GM21576 (cell line): ENCODE measurements around the gene TTLL4.

Experiments used
- ATAC-seq: cut with Tn5 transposase; IDR thresholded peaks from one replicate; pipeline ENCODE4 v1.9.1; 2021; ENCODE audit warnings: mild to moderate bottlenecking, moderate library complexity; ENCODE audit not compliant: unreplicated experiment

Gene TTLL4

DNA sequence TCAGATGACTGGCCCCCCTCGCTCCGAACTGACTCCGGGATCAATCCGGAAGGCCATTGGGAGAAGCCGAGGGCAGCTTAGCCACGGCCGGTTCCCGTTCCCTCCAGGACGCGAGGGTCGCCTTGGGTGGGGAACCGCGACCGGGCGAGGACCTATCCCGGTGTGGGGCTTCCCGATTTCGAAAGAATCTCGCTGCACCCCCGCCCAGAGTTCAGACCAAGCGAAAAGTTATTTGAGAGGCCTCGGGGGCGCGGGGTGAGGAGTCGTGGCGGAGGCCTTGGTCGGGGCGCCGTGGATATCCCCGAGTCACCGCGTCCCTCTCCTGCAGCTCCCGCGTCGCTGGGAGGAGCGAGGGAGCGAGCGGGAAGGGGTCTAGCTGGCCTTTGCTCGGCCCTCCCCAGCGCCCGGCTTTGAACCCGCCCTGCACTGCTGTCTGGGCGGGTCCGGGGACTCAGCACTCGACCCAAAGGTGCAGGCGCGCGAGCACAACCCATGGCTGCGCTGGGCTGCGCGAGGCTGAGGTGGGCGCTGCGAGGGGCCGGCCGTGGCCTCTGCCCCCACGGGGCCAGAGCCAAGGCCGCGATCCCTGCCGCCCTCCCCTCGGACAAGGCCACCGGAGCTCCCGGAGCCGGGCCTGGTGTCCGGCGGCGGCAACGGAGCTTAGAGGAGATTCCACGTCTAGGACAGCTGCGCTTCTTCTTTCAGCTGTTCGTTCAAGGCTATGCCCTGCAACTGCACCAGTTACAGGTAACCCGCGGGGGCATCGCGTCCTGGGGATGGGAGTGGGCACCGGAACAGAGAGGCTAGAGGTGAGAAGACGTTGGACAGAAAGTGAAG lies 71.3 kb downstream of the TTLL4 start, which contains the start of gene CYP27A1:
CYP27A1 (plus strand) TSS at position 457 of the 837 bp plus-strand sequence; CDS start at position 493, 36 bp downstream.
- no peak for ATAC-seq

DNA sequence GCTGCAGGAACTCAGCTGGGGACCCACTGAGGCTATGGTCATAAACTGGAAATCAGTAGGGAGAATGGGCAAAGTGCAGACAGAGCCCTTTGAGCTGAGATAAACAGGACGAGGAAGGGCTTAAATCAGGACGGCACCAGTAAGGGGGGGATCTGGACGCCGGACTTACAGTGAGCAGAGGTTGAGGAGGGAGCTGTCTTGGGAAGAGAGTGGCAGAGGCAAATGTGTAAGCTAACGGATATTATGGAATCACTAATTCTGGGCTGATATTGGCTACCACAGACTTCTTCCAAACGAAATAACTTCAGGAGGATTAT lies 71.9 kb downstream of the TTLL4 start:
- ATAC-seq, result no peak

DNA sequence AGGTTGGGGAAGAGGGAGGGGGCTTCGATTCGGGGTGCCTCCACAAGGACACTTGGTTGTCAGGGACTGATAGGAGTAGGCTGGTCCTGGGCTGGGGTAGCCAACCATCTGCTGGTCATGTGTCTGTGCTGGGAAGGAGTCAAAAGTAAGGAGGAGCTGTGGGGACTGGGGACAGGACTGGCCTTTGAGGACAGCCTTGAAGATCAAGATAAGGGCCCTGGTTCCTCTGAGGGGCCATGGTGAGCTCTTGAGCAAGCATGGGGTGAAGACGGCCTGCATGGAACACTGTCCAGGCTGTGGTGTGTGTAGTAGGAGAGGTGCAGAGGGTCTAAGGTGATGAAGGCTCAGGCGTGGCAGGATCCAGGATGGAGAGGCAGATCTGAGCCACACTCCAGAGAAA lies 73.1 kb downstream of the TTLL4 start:
- no peak for ATAC-seq

DNA sequence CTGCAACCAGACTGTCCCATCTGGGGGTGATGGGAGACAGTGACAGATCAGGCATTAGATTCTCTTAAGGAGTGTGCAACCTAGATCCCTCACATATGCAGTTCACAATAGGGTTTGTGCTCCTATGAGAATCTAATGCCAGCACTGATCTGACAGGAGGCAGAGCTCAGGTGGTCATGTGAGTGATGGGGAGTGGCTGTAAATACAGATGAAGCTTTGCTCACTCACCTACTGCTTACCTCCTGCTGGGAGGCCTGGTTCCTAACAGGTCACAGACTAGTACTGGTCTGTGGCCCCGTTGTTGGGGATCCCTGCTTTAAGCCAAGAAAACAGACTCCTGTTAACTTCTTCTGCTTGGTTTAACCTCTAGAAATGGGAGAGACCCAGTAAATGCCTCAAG lies 74.5 kb downstream of the TTLL4 start:
- no peak for ATAC-seq

DNA sequence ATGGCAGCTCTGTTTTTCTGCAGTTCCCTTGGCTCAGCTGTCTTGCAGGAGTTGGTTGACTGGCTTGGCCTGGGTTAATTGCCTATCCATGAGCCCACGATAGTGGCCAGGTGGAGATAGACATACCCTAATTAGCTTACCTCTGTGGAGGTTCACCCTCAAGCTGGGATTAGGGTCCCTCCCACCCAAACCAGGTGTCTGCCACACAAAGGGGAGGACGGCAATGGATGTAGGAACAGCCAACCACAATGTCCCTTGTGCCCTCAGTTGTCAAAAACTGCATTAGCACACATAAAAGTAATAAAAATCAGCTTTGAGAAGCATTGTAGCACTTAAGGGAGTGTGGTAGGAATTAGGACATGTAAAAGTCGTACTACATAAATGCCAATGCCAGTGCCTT lies 75.5 kb downstream of the TTLL4 start:
- ATAC-seq, result no peak

DNA sequence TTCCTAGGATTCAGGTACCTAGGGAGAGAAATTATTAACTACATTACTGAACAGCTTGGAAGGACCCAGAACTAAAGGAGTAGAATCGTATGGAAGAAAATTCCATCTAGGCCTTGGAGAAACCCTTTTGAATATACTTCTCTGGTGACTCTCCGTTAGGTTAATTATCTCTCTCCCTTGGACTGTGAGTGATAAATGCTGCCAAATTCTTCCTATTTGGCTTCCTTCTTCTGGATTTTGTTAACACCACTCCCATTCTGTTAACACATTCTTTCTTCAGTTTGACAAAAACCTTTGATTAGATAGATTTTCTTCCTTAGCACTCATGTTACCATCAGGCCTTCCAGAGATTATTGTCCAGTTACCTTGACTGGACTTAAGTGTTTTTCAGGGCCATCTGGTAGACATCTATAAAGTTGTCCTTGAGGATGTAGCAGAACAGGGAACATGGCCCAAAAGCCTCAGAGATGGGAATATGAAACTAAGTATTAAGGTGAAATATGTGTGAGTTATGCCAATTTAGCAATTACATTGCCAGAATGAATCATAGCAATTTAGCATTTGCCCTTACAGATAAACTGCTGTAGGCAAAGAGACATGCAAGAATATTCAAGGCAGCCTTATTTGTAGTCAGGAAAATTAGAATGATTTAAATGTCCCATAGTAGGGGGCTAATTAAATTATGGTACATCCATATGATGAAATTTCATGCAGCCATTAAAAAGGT lies 78.1 kb downstream of the TTLL4 start:
- ATAC-seq, result no peak

DNA sequence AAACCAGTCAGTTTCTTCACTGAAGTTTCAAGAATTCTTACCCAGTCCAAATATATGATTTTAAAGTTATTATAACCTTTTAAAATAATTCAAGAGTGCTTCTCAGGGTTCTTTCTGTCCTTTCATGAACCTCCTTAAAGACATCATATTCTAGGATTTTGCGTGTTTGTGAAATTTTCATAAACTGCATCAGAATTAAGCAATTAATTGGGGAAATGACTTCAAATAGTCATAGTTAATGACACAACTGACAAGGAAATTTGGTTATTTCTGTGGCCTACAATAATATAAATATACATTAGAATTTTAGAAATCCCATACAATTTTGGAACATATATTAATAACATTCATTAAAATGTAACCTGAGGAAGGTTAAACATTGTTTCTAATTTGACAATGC lies 81.8 kb downstream of the TTLL4 start:
- ATAC-seq, result no peak

DNA sequence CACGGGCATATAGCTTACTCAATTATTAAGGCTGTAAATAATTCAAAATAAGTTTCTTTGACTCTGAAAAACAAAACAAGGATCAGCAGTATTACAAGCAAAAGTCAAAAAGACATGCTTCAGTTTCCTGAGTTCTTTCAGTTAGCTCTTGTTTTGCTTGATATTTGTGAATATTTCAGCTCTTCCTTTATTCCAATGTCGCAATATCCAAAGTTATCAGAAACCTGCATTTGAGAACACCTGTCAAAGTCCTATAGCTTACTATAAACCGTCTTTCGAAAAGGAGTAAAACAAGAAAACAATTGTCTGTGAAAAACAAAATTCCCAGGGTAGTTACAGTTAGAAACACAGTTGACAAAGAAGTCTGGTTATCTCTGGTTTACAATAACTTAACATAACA lies 86.1 kb downstream of the TTLL4 start:
- no peak for ATAC-seq

DNA sequence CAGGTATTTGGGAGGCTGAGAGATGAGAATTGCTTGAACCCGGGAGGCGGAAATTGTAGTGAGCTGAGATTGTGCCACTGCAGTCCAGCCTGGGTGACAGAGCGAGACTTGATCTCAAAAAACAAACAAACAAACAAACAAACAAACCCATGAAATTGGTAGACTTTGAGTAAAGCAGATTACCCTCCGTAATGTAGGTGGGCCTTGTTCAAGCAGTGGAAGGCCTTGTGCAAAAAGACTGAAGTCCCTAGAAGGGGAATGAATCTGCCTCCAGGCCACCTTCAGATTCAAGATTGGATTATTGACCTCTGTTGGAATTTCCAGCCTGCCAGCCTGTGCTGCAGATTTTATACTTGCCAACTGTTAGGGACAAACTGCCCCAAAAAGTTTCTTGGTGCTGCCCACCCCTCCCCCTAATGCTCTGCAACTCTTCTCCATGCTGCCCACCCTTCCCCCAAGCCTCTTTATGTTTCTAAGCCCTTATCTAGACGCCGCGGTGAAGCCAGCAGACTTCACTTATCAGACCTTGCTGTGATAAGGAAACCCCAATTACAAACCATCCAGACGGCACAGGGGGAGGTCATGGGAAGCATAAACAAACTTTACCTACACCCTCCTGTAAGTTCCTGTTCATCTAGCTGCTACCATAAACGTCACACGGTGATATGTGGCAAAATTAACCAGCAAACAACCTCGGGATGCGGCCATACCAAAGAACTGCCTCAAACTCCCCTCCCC lies 88.3 kb downstream of the TTLL4 start:
- ATAC-seq, result no peak

DNA sequence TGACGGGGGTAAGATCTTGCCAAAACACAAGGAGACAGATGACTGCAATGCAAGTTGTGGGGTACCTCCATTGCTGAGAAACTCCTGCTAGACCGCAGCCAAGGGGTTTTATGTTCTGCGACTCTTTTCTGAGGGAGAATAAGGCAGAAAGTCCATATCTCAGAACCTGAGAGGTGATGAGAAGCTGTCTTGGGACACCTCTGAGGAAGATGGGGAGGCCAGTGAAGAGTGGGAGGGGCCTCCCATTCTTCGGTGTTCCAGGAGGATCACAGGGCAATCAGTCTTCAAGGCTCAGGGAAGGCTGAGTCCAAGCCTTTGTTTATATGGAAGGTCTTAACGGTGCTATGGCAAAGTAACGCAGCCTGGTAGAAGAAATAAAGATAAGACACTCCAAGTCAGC lies 89.4 kb downstream of the TTLL4 start:
- ATAC-seq, result no peak

DNA sequence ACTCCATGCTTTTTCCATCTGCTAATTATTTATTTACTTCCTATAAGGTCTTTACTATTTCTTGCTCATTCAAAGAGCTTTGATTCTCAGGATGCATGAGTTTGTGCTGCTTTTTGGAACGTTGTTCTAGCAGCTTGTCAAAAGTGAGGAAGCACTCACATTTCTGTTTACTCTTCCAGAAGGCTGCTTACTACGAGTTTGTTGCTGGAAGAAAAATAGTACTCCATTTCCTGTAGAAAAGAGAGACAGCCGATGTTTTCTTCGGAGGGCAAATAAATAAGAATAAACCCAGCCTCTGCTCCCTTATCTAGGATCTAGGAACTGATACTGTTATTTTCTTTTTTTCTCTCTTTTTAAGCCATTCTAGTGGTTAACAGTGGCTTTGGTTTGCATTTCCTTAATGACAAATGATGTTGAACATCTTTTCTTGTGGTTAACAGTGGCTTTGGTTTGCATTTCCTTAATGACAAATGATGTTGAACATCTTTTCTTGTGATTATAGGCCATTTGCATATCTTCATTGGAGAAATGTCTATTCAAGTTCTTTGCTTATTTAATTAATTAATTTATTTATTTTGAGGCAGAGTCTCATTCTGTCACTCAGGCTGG lies 91.9 kb downstream of the TTLL4 start:
- ATAC-seq, result no peak

DNA sequence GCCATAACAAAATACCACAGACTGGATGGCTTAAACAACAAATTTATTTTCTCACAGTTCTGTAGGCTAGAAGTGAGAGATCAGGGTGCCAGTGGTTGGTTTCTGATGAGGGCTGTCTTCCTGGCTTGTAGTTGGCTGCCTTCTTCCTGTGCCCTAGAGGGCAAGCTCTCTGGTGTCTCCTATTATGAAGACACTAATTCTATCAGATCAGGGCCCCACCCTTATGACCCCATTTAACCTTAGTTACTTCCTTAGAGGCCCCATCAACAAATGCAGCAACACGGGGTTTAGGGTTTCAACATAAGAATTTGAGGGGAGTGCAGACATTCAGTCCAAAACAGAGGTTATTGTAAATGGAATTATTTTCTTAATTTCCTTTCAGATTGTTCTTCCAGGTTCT lies 94.2 kb downstream of the TTLL4 start:
- no peak for ATAC-seq
